ENCODE measurements around the gene HS6ST1.

DNA sequence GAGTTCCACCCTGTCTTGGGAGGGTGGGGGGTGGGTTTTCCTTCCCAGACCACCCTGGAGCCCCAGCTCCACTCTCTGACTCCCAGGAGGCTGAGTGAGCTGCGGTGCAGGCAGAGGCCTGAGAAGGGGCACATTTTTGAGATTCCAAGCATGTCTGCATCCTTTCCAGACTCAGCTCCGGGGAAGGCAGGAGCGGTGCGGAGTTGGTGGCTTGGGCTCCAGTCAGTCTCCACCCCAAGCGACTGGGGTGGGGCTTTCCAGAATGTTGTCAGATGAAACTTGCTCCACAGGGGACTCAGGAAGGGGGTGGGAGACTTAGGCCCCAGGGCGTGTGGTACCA lies 44.2 kb upstream of the HS6ST1 start:
- TF ChIP-seq, protein P1, sequence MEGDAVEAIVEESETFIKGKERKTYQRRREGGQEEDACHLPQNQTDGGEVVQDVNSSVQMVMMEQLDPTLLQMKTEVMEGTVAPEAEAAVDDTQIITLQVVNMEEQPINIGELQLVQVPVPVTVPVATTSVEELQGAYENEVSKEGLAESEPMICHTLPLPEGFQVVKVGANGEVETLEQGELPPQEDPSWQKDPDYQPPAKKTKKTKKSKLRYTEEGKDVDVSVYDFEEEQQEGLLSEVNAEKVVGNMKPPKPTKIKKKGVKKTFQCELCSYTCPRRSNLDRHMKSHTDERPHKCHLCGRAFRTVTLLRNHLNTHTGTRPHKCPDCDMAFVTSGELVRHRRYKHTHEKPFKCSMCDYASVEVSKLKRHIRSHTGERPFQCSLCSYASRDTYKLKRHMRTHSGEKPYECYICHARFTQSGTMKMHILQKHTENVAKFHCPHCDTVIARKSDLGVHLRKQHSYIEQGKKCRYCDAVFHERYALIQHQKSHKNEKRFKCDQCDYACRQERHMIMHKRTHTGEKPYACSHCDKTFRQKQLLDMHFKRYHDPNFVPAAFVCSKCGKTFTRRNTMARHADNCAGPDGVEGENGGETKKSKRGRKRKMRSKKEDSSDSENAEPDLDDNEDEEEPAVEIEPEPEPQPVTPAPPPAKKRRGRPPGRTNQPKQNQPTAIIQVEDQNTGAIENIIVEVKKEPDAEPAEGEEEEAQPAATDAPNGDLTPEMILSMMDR (IDR thresholded peaks at IDR 0.05), result no peak
- TF ChIP-seq POLR2A (IDR thresholded peaks at IDR 0.05), result no peak
- peak; percentile 45 for TF ChIP-seq POLR2AphosphoS5 (IDR thresholded peaks at IDR 0.05)

All from prostate gland (tissue), 2 donors.